ENCODE data around the gene SLC13A5. TPM values are rescaled to one million over a fixed set of nuclear protein-coding genes. Genes with fewer than 3 reads are reported as not detected.

Gene SLC13A5
- total and polyA plus RNA-seq, 5 donors from 2014 or later = not detected

DNA sequence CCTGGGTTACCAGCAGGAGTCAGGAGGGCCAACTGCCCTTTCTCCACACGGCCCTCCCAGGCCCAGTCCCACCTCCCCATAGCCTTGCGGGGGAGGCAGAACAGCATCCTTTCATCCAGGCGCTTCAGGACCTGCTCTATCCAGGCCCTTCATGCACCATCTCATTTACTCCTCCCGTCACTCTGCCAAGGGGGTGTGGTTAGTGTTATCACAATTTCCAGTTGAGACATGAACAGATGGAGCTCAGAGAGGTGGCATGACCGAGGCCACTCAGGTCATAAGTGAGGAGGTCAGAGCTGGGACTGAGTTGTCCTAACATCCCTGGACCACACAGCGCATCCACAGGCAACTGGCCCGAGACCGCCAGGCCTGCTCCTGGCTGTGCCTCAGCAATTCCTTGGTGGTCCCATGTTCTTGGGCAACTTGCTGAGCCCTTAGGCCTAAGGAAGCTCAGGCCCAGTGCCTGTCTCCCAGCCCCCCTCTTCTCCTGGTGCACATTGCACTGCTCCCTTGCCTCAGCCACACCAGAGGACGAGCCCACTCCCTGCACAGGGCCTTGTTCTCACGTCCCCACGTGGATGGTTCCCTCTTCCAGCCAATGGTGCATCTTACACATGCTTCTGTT, 37.9 kb downstream of the SLC13A5 start:
- Mint-ChIP-seq H3K9me3 (no peaks in the 10 kb centered on the region), H3K4me1 (peaks cover 0 to 8% (median 1%) of the 10 kb centered on the region in 4 donors), H3K36me3 (no peaks in the 10 kb centered on the region), H3K4me3 (no peak overlapping the region), H3K27me3 (peaks cover 4% of the 10 kb centered on the region), H3K27ac (peak overlapping the region in 1 of 3 donors; percentile 88)
- no peak overlapping the region for H3K4me3 ChIP-seq (ENCODE audit: low read depth, low read length)
- H3K27me3 ChIP-seq (ENCODE audit: control insufficient read depth, insufficient read depth, low read length) = no peaks in the 10 kb centered on the region
- ATAC-seq (ENCODE audit: low read depth in 2 of 2) = no peak
- no peaks in the 10 kb centered on the region for H3K4me1 ChIP-seq (ENCODE audit: control insufficient read depth, insufficient read depth, low read length, poor library complexity, severe bottlenecking)
- H3K9me3 ChIP-seq (ENCODE audit: control insufficient read depth in 2 of 2, low read length in 2 of 2) = no peaks in the 10 kb centered on the region
- DNase-seq = no peak
- H3K27ac ChIP-seq (ENCODE audit: insufficient read depth, low read length, poor library complexity, severe bottlenecking) = no peak overlapping the region
- H3K36me3 ChIP-seq (ENCODE audit: control insufficient read depth, insufficient read depth, low read length) = no peaks in the 10 kb centered on the region

DNA sequence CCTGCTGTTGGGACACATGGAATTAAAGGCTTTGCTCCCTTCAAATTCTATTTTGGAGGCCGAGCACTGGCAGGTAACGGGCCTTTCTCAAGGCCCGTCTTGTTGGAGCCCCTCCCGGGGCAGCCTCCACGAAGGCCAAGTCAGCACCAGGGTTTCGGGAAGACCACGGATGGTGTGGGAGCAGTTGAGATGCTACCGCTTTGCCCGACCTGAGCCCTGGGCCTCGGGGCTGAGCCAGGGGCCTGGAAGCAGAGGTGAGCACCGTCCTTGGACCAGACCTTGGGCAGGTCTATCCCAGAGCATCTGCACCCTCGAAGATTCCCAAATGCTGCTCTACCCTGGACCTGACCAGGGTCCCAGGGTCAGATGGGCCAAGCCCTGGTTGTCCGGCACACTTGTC, 38.6 kb downstream of the SLC13A5 start:
- Histone ChIP-seq H3K36me3 (ENCODE audit: control insufficient read depth, insufficient read depth, low read length) (no peaks in the 10 kb centered on the region), H3K4me3 (ENCODE audit: low read depth, low read length) (no peak overlapping the region), H3K4me1 (ENCODE audit: control insufficient read depth, insufficient read depth, low read length, poor library complexity, severe bottlenecking) (no peaks in the 10 kb centered on the region), H3K9me3 (ENCODE audit: control insufficient read depth in 2 of 2, low read length in 2 of 2) (no peaks in the 10 kb centered on the region), H3K27me3 (ENCODE audit: control insufficient read depth, insufficient read depth, low read length) (no peaks in the 10 kb centered on the region), H3K27ac (ENCODE audit: insufficient read depth, low read length, poor library complexity, severe bottlenecking) (no peak overlapping the region)
- H3K4me3 Mint-ChIP-seq = no peak overlapping the region
- H3K9me3 Mint-ChIP-seq = no peaks in the 10 kb centered on the region
- ATAC-seq (ENCODE audit: low read depth in 2 of 2) (no peak), DNase-seq (no peak)
- peaks cover 4% of the 10 kb centered on the region for H3K27me3 Mint-ChIP-seq
- peaks cover 0 to 8% (median 1%) of the 10 kb centered on the region in 4 donors for H3K4me1 Mint-ChIP-seq
- H3K36me3 Mint-ChIP-seq = no peaks in the 10 kb centered on the region
- no peak overlapping the region for H3K27ac Mint-ChIP-seq

DNA sequence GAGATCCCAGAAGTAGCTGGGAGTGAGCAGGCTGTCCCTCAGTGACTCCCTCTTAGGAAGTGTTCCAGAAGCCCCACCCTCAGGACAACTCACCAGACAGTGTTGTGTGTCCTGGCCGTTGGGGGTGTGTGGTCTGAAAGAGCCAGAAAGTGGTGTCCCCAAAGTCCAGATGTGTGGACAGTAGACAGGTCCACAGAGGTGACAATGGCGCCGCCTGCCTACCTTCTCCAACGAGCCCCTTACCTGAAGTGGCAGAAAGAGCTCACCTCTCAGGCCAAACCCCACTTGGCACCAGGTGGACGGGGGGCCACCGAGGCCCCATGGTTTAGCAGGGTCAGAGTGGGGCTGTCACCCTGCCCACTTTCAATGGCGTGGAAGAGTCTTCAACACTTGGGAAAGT, 41.7 kb downstream of the SLC13A5 start:
- H3K36me3 Mint-ChIP-seq = peaks cover 7% of the 10 kb centered on the region
- H3K27me3 Mint-ChIP-seq = peaks cover 4% of the 10 kb centered on the region
- Histone ChIP-seq H3K9me3 (ENCODE audit: control insufficient read depth in 2 of 2, low read length in 2 of 2) (no peaks in the 10 kb centered on the region), H3K4me3 (ENCODE audit: low read depth, low read length) (no peak overlapping the region), H3K36me3 (ENCODE audit: control insufficient read depth, insufficient read depth, low read length) (no peaks in the 10 kb centered on the region), H3K27me3 (ENCODE audit: control insufficient read depth, insufficient read depth, low read length) (no peaks in the 10 kb centered on the region), H3K4me1 (ENCODE audit: control insufficient read depth, insufficient read depth, low read length, poor library complexity, severe bottlenecking) (no peaks in the 10 kb centered on the region), H3K27ac (ENCODE audit: insufficient read depth, low read length, poor library complexity, severe bottlenecking) (no peak overlapping the region)
- H3K4me1 Mint-ChIP-seq = peaks cover 0 to 8% (median 1%) of the 10 kb centered on the region in 4 donors
- peak overlapping the region in 1 of 3 donors; percentile 32 for H3K27ac Mint-ChIP-seq
- no peaks in the 10 kb centered on the region for H3K9me3 Mint-ChIP-seq
- DNase-seq = no peak
- no peak for ATAC-seq (ENCODE audit: low read depth in 2 of 2)
- no peak overlapping the region for H3K4me3 Mint-ChIP-seq

DNA sequence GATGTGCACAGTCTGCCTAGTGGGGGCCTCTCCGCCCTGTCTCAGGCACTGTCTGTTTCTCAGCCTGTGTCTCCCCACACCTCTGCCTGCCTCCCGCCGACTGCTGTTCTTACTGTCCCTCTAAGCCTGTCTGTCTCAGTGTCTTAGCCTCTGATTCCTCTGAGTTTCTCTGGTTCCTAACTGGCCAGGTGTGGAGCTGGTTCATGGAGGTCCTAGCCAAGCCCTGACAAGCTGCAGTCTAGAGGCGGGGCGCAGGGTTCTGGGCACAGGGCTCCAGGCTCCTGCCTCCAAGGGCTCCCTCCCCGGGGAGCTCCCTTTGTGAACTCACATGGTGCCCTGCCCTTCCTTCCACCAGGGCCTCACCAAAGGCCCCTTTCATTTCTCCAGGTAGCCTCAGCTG, 42.2 kb downstream of the SLC13A5 start:
- no peaks in the 10 kb centered on the region for H3K27me3 ChIP-seq (ENCODE audit: control insufficient read depth, insufficient read depth, low read length)
- H3K27ac ChIP-seq (ENCODE audit: insufficient read depth, low read length, poor library complexity, severe bottlenecking) = no peak overlapping the region
- no peak overlapping the region for H3K4me3 ChIP-seq (ENCODE audit: low read depth, low read length)
- H3K4me3 Mint-ChIP-seq = no peak overlapping the region
- H3K36me3 ChIP-seq (ENCODE audit: control insufficient read depth, insufficient read depth, low read length) = no peaks in the 10 kb centered on the region
- H3K9me3 ChIP-seq (ENCODE audit: control insufficient read depth in 2 of 2, low read length in 2 of 2) = no peaks in the 10 kb centered on the region
- ATAC-seq (ENCODE audit: low read depth in 2 of 2) (no peak), DNase-seq (no peak)
- no peaks in the 10 kb centered on the region for H3K9me3 Mint-ChIP-seq
- no peak overlapping the region for H3K27ac Mint-ChIP-seq
- H3K27me3 Mint-ChIP-seq = peaks cover 2% of the 10 kb centered on the region
- no peaks in the 10 kb centered on the region for H3K4me1 ChIP-seq (ENCODE audit: control insufficient read depth, insufficient read depth, low read length, poor library complexity, severe bottlenecking)
- peaks cover 7% of the 10 kb centered on the region for H3K36me3 Mint-ChIP-seq
- H3K4me1 Mint-ChIP-seq = peaks cover 0 to 8% (median 4%) of the 10 kb centered on the region in 4 donors

DNA sequence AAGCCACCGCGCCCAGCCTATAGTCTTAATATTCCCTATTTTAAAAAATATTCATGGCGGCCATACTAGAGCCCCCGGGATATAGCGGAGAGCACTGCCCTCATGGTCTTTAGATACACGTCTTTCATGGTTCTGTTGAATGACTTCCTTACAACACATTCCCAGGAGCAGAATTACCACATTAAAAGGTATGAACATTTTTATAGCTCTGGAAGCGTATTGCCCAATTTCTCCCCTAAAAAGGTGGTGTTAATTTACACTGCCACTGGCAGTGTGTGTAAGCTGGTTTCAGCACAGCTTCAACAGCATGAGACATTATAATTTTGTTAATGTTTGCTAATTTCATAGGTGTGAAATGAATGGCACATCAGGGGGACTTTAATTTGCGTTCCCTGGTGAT, 42.6 kb downstream of the SLC13A5 start:
- H3K36me3 Mint-ChIP-seq = peaks cover 7% of the 10 kb centered on the region

DNA sequence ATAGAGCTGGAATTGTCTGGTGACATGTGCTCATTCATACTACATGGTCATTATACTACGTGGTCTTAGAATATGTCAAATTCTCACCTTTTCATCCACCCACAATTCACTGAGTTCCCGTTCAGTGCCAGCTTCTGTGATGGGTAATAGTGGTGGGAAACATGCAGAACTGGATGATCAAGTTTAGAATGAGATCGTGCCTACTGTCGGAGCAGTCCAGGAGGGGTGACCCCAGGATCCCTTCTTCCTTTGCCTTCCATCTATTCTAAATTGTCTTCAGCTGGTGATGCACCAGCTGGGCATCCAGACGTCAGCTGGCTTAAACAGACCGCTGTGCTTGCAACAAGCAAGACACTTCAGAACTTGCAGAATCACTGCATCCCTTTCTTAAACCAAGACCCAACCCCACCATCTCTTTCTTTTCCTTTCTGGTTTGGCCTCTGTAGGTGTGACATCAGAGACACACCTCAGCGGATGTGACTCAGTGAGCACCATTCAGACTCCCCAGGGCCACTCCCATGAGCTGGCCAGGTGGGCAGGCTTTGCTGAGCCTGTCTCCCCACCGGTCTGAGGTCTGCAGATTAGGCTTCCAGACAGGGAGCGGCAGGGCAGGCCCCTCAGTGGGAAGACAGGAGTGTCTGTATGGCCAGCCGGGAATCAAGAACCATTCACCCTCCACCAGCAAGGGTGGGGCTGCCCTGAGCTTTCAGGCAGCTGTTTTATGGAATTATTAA, 43.5 kb downstream of the SLC13A5 start:
- Mint-ChIP-seq H3K36me3 (peaks cover 11% of the 10 kb centered on the region), H3K9me3 (no peaks in the 10 kb centered on the region), H3K4me1 (peaks cover 0 to 8% (median 5%) of the 10 kb centered on the region in 4 donors), H3K4me3 (no peak overlapping the region), H3K27me3 (no peaks in the 10 kb centered on the region), H3K27ac (no peak overlapping the region)
- ATAC-seq (ENCODE audit: low read depth in 2 of 2) (no peak), DNase-seq (no peak)
- Histone ChIP-seq H3K9me3 (ENCODE audit: control insufficient read depth in 2 of 2, low read length in 2 of 2) (no peaks in the 10 kb centered on the region), H3K27me3 (ENCODE audit: control insufficient read depth, insufficient read depth, low read length) (no peaks in the 10 kb centered on the region), H3K36me3 (ENCODE audit: control insufficient read depth, insufficient read depth, low read length) (no peaks in the 10 kb centered on the region), H3K4me3 (ENCODE audit: low read depth, low read length) (no peak overlapping the region), H3K27ac (ENCODE audit: insufficient read depth, low read length, poor library complexity, severe bottlenecking) (no peak overlapping the region), H3K4me1 (ENCODE audit: control insufficient read depth, insufficient read depth, low read length, poor library complexity, severe bottlenecking) (no peaks in the 10 kb centered on the region)

More for the DNA sequence above, 42.6 kb downstream of the SLC13A5 start:
- no peaks in the 10 kb centered on the region for H3K27me3 Mint-ChIP-seq
- DNase-seq (no peak), ATAC-seq (ENCODE audit: low read depth in 2 of 2) (no peak)
- H3K4me1 ChIP-seq (ENCODE audit: control insufficient read depth, insufficient read depth, low read length, poor library complexity, severe bottlenecking) = no peaks in the 10 kb centered on the region
- H3K27me3 ChIP-seq (ENCODE audit: control insufficient read depth, insufficient read depth, low read length) = no peaks in the 10 kb centered on the region
- H3K9me3 Mint-ChIP-seq = no peaks in the 10 kb centered on the region
- no peak overlapping the region for H3K4me3 ChIP-seq (ENCODE audit: low read depth, low read length)
- H3K4me1 Mint-ChIP-seq = peaks cover 0 to 7% (median 5%) of the 10 kb centered on the region in 4 donors
- H3K36me3 ChIP-seq (ENCODE audit: control insufficient read depth, insufficient read depth, low read length) = no peaks in the 10 kb centered on the region
- no peak overlapping the region for H3K4me3 Mint-ChIP-seq
- no peaks in the 10 kb centered on the region for H3K9me3 ChIP-seq (ENCODE audit: control insufficient read depth in 2 of 2, low read length in 2 of 2)
- no peak overlapping the region for H3K27ac ChIP-seq (ENCODE audit: insufficient read depth, low read length, poor library complexity, severe bottlenecking)
- H3K27ac Mint-ChIP-seq = no peak overlapping the region

DNA sequence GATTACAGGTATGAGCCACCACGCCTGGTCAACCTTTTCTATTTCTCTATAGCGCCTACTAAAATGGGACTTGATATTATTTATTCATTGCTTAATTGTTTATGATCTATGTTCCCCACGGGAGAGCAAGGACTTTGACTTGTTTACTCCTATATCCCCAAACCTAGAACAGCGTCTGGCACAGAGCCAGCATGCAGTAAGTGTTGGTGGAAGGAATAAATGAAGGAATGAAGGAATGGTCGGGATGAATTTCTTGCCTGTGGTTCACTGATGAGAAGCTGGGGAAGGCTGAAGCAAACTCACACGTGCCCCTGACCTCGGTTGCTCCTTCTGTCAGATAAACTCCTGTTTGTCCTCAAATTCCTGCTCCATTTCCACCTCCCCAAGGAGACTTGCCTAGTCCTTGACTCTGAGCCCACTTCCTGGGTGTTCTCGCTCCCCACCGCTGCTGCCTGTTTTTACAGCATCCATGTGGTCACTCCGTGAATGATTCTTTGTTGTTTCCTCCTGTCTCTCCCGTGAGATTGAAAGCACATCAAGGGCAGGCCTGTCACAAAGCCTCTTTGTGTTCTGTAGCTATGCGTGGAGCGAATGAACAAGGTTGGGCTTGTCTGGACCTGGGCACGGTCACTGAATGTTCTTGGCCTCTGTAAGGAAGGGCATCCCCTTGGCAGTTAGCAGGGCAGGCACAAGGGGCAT, 44.3 kb downstream of the SLC13A5 start:
- Mint-ChIP-seq H3K36me3 (peaks cover 11% of the 10 kb centered on the region), H3K27ac (no peak overlapping the region), H3K4me3 (no peak overlapping the region), H3K9me3 (no peaks in the 10 kb centered on the region), H3K27me3 (no peaks in the 10 kb centered on the region), H3K4me1 (peaks cover 0 to 8% (median 5%) of the 10 kb centered on the region in 4 donors)
- Histone ChIP-seq H3K9me3 (ENCODE audit: control insufficient read depth in 2 of 2, low read length in 2 of 2) (no peaks in the 10 kb centered on the region), H3K4me1 (ENCODE audit: control insufficient read depth, insufficient read depth, low read length, poor library complexity, severe bottlenecking) (no peaks in the 10 kb centered on the region), H3K4me3 (ENCODE audit: low read depth, low read length) (no peak overlapping the region), H3K36me3 (ENCODE audit: control insufficient read depth, insufficient read depth, low read length) (no peaks in the 10 kb centered on the region), H3K27me3 (ENCODE audit: control insufficient read depth, insufficient read depth, low read length) (no peaks in the 10 kb centered on the region), H3K27ac (ENCODE audit: insufficient read depth, low read length, poor library complexity, severe bottlenecking) (no peak overlapping the region)
- DNase-seq (no peak), ATAC-seq (ENCODE audit: low read depth in 2 of 2) (no peak)
